Lower lobe of right lung (tissue), 2 donors: Measurements from ENCODE around the gene BSN. TPM values are rescaled to one million over a fixed set of nuclear protein-coding genes. Genes with fewer than 3 reads are reported as not detected.

Experiments used
- ATAC-seq, 2 donors: fragments of 200-7000 bp; cut with Tn5 transposase; one replicate each; pipeline ENCODE4 v1.9.1; 2020 to 2022; ENCODE audit warnings: mild to moderate bottlenecking in 2 of 2, moderate library complexity in 2 of 2
- DNase-seq: peaks from one replicate; pipeline ENCODE4 v3.0.0-alpha.2; 2020
- H3K27ac ChIP-seq: fragments of 200-600 bp; one replicate; pipeline ENCODE4 v1.8.0; 2022
- H3K27me3 ChIP-seq: fragments of 200-600 bp; one replicate; pipeline ENCODE4 v1.8.0; 2022; ENCODE audit warnings: low read depth
- H3K36me3 ChIP-seq: fragments of 200-600 bp; one replicate; pipeline ENCODE4 v1.8.0; 2022; ENCODE audit warnings: mild to moderate bottlenecking
- H3K4me1 ChIP-seq: fragments of 200-600 bp; one replicate; pipeline ENCODE4 v1.8.0; 2022
- H3K4me3 ChIP-seq: fragments of 200-600 bp; one replicate; pipeline ENCODE4 v1.8.0; 2022; ENCODE audit warnings: mild to moderate bottlenecking
- H3K9me3 ChIP-seq: fragments of 200-600 bp; one replicate; pipeline ENCODE4 v1.8.0; 2022
- intact Hi-C: fragments of 100-400 bp; cut with DNase I; formaldehyde crosslinking; loops from one replicate; pipeline ENCODE4 v1.11.0; 2022
- total RNA-seq: library from RNA; stranded (reverse); fragmentation: NEBNext Ultra II Directional; extraction: Animal tissue kit (Norgen Biotek cat#: 25700); gene quantifications from one replicate; pipeline ENCODE4 v1.2.1, GENCODE V29; 2021
- TF ChIP-seq, protein P1 (sequence below): fragments of 200-600 bp; IDR thresholded peaks from one replicate; pipeline ENCODE4 v1.8.0; 2022; ENCODE audit warnings: antibody characterized with exemption, mild to moderate bottlenecking
- donor health status: DM: no; HTN: yes; CAD: no; lungs with severe emphysema.

Gene BSN
- total RNA-seq, 1 donor from 2014 or later, result 0.35 TPM

- no peak overlapping the region for H3K4me3 ChIP-seq
- DNase-seq (no peak), ATAC-seq (no peak)
- no peaks in the 10 kb centered on the region for H3K9me3 ChIP-seq
- H3K27me3 ChIP-seq, result no peaks in the 10 kb centered on the region
- TF ChIP-seq, protein P1, sequence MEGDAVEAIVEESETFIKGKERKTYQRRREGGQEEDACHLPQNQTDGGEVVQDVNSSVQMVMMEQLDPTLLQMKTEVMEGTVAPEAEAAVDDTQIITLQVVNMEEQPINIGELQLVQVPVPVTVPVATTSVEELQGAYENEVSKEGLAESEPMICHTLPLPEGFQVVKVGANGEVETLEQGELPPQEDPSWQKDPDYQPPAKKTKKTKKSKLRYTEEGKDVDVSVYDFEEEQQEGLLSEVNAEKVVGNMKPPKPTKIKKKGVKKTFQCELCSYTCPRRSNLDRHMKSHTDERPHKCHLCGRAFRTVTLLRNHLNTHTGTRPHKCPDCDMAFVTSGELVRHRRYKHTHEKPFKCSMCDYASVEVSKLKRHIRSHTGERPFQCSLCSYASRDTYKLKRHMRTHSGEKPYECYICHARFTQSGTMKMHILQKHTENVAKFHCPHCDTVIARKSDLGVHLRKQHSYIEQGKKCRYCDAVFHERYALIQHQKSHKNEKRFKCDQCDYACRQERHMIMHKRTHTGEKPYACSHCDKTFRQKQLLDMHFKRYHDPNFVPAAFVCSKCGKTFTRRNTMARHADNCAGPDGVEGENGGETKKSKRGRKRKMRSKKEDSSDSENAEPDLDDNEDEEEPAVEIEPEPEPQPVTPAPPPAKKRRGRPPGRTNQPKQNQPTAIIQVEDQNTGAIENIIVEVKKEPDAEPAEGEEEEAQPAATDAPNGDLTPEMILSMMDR, result no peak
- H3K27ac ChIP-seq, result no peak overlapping the region
- no peaks in the 10 kb centered on the region for H3K36me3 ChIP-seq
- no peaks in the 10 kb centered on the region for H3K4me1 ChIP-seq
- intact Hi-C loops, result no loop called here
Observed at GRCh38 chr3:49593041-49593440, 38.8 kb downstream of the BSN start.

GRCh38 chr3:49600781-49601180 lies 46.5 kb downstream of the BSN start:
- H3K27me3 ChIP-seq, result no peaks in the 10 kb centered on the region
- no peaks in the 10 kb centered on the region for H3K4me1 ChIP-seq
- ATAC-seq (no peak), DNase-seq (no peak)
- H3K4me3 ChIP-seq, result no peak overlapping the region
- no peak overlapping the region for H3K27ac ChIP-seq
- intact Hi-C loops, result no loop called here
- H3K9me3 ChIP-seq, result no peaks in the 10 kb centered on the region
- TF ChIP-seq, protein P1, result no peak
- no peaks in the 10 kb centered on the region for H3K36me3 ChIP-seq

GRCh38 chr3:49601358-49602048 lies 47.2 kb downstream of the BSN start:
- no peaks in the 10 kb centered on the region for H3K27me3 ChIP-seq
- DNase-seq, result no peak
- H3K4me3 ChIP-seq, result no peak overlapping the region
- no peaks in the 10 kb centered on the region for H3K4me1 ChIP-seq
- intact Hi-C loops, result no loop called here
- TF ChIP-seq, protein P1, result no peak
- H3K9me3 ChIP-seq, result no peaks in the 10 kb centered on the region
- no peaks in the 10 kb centered on the region for H3K36me3 ChIP-seq
- no peak overlapping the region for H3K27ac ChIP-seq
- ATAC-seq, result no peak

GRCh38 chr3:49602049-49602554 lies 47.8 kb downstream of the BSN start:
- intact Hi-C loops, result no loop called here
- Histone ChIP-seq H3K4me1 (no peaks in the 10 kb centered on the region), H3K36me3 (no peaks in the 10 kb centered on the region), H3K27ac (no peak overlapping the region), H3K9me3 (no peaks in the 10 kb centered on the region), H3K4me3 (no peak overlapping the region), H3K27me3 (no peaks in the 10 kb centered on the region)
- TF ChIP-seq, protein P1, result no peak
- no peak for DNase-seq
- no peak for ATAC-seq

DNA sequence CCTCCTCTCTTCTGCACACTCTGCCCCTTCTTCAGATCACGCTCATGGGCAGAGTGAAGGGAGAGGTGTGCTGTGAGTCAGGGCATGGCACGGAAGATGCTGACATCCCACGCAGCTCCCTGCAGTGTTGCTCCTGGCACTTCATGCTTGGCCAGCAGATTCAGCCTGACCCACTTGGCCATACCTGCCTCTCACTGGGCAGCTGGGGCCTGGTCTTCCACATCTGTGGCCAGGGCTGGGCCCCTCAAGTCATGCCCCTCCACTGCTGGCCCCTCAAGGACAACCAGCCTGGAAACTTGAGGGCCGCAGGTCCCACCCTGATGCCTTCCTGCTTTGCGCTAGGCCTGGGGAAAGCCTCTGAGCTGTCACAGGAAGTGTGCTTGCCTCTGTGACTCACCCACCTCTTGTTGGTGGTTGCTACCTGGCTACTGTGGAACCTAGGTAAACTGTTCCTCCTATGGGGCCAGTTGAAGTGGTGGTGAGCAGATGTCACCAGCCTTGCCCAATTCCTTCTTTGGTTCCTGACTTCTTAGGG lies 48.7 kb downstream of the BSN start:
- Histone ChIP-seq H3K27ac (no peak overlapping the region), H3K4me1 (no peaks in the 10 kb centered on the region), H3K27me3 (no peaks in the 10 kb centered on the region), H3K9me3 (no peaks in the 10 kb centered on the region), H3K36me3 (no peaks in the 10 kb centered on the region), H3K4me3 (no peak overlapping the region)
- TF ChIP-seq, protein P1, result no peak
- no peak for DNase-seq
- intact Hi-C loops, result no loop called here
- ATAC-seq, result peak in 1 of 2 donors; percentile 59
